Activated CD4-positive, alpha-beta T cell treated with anti-CD3 and anti-CD28 coated beads, Interleukin-2, amount 50 U/mL, for 4 hours (primary cell): ENCODE data around the gene TFAP2E.

Source experiments
- DNase-seq, 2 experiments: peaks; one replicate each; pipeline ENCODE4 v3.0.0-alpha.2; 2020

The TFAP2E gene

GRCh38 chr1:35573198-35574124, at the start of gene TFAP2E:
TSS of gene TFAP2E (plus strand) at chr1:35573314. CDS start at chr1:35573578, 264 bp downstream.
- DNase-seq, result no peak

GRCh38 chr1:35524106-35524505, 49.0 kb upstream of the TFAP2E start:
- no peak for DNase-seq

- DNase-seq, result no peak
Observed at GRCh38 chr1:35530168-35530567, 42.9 kb upstream of the TFAP2E start.

GRCh38 chr1:35530946-35531345, 42.2 kb upstream of the TFAP2E start:
- DNase-seq, result no peak

GRCh38 chr1:35531368-35531767, 41.7 kb upstream of the TFAP2E start:
- no peak for DNase-seq

GRCh38 chr1:35532497-35533223, 40.5 kb upstream of the TFAP2E start:
- DNase-seq, result no peak

GRCh38 chr1:35533586-35533985, 39.5 kb upstream of the TFAP2E start:
- no peak for DNase-seq

GRCh38 chr1:35535243-35535642, 37.9 kb upstream of the TFAP2E start:
- no peak for DNase-seq

- no peak for DNase-seq
Observed at GRCh38 chr1:35536556-35537162, 36.5 kb upstream of the TFAP2E start.

GRCh38 chr1:35537806-35538205, 35.3 kb upstream of the TFAP2E start:
- DNase-seq, result no peak

GRCh38 chr1:35539073-35539823, 33.9 kb upstream of the TFAP2E start:
- DNase-seq, result no peak

- DNase-seq, result no peak
Observed at GRCh38 chr1:35539824-35540261, 33.3 kb upstream of the TFAP2E start.

GRCh38 chr1:35544976-35545375, 28.1 kb upstream of the TFAP2E start:
- peak; percentile 49 to 53 for DNase-seq

- DNase-seq, result no peak
Observed at GRCh38 chr1:35546614-35547013, 26.5 kb upstream of the TFAP2E start.

GRCh38 chr1:35553851-35554250, 19.3 kb upstream of the TFAP2E start:
- no peak for DNase-seq

- no peak for DNase-seq
Observed at GRCh38 chr1:35554266-35555211, 18.6 kb upstream of the TFAP2E start.

GRCh38 chr1:35555212-35555584, 17.9 kb upstream of the TFAP2E start:
- DNase-seq, result no peak

- DNase-seq, result no peak
Observed at GRCh38 chr1:35555601-35556477, 17.3 kb upstream of the TFAP2E start.

- DNase-seq, result no peak
Observed at GRCh38 chr1:35556484-35557117, 16.5 kb upstream of the TFAP2E start.

- DNase-seq, result no peak
Observed at GRCh38 chr1:35557118-35557610, 15.9 kb upstream of the TFAP2E start, which contains the start of gene KIAA0319L. TSS of gene KIAA0319L (minus strand) at chr1:35557403. CDS start at chr1:35554491, 2,912 bp downstream.
